Nephron progenitor cell (in vitro differentiated cells): ENCODE results near the gene ZNF575.

Experiments used
- DNase-seq: peaks from one replicate; pipeline ENCODE4 v3.0.0; 2021
- H3K27ac Mint-ChIP-seq: 2 replicates; pipeline ENCODE4 v1.8.0; 2021; ENCODE audit warnings: mild to moderate bottlenecking, moderate library complexity, mixed read lengths
- H3K27me3 Mint-ChIP-seq: 2 replicates; pipeline ENCODE4 v1.8.0; 2021; ENCODE audit warnings: mild to moderate bottlenecking, low read depth, mixed read lengths; ENCODE audit not compliant: poor library complexity
- H3K36me3 Mint-ChIP-seq: 2 replicates; pipeline ENCODE4 v1.8.0; 2021; ENCODE audit warnings: low read depth, mixed read lengths
- H3K4me1 Mint-ChIP-seq: 2 replicates; pipeline ENCODE4 v1.8.0; 2021; ENCODE audit warnings: mixed read lengths
- H3K4me3 Mint-ChIP-seq: 2 replicates; pipeline ENCODE4 v1.8.0; 2021; ENCODE audit warnings: mild to moderate bottlenecking, moderate library complexity, mixed read lengths
- H3K9me3 Mint-ChIP-seq: 2 replicates; pipeline ENCODE4 v1.8.0; 2021; ENCODE audit warnings: mild to moderate bottlenecking, moderate library complexity, mixed read lengths
- CTCF ChIP-seq: fragments of 200-600 bp; sonication (generic); IDR thresholded peaks from 2 replicates; pipeline ENCODE4 v1.5.0; 2021; ENCODE audit warnings: antibody characterized with exemption

The ZNF575 gene

GRCh38 chr19:43532962-43533545, at the start of gene ZNF575:
Gene ZNF575, plus strand, starts transcription at chr19:43533188. Its CDS starts 1,235 bp downstream, at chr19:43534423.
- H3K36me3 Mint-ChIP-seq = peaks cover 23% of the 10 kb centered on the region
- peak within 1 kb of the TSS; percentile 98 for H3K27ac Mint-ChIP-seq
- peak; percentile 91 for DNase-seq
- no peak for TF ChIP-seq CTCF
- no peaks in the 10 kb centered on the region for H3K9me3 Mint-ChIP-seq
- peaks cover 37% of the 10 kb centered on the region for H3K4me1 Mint-ChIP-seq
- peak within 1 kb of the TSS; percentile 86 for H3K4me3 Mint-ChIP-seq
- H3K27me3 Mint-ChIP-seq = peaks cover 2% of the 10 kb centered on the region

- Mint-ChIP-seq H3K27me3 (peaks cover 6% of the 10 kb centered on the region), H3K27ac (no peak overlapping the region), H3K4me1 (peaks cover 5% of the 10 kb centered on the region), H3K4me3 (no peak overlapping the region), H3K36me3 (peaks cover 1% of the 10 kb centered on the region), H3K9me3 (no peaks in the 10 kb centered on the region)
- TF ChIP-seq CTCF = no peak
- no peak for DNase-seq
These were observed 49.7 kb upstream of the ZNF575 start for GRCh38 chr19:43483281-43483680.

GRCh38 chr19:43485951-43486350, 47.0 kb upstream of the ZNF575 start:
- Mint-ChIP-seq H3K4me3 (no peak overlapping the region), H3K36me3 (peaks cover 6% of the 10 kb centered on the region), H3K27ac (no peak overlapping the region), H3K4me1 (peaks cover 18% of the 10 kb centered on the region), H3K27me3 (peaks cover 6% of the 10 kb centered on the region), H3K9me3 (no peaks in the 10 kb centered on the region)
- no peak for TF ChIP-seq CTCF
- no peak for DNase-seq

GRCh38 chr19:43486412-43486811, 46.6 kb upstream of the ZNF575 start:
- Mint-ChIP-seq H3K4me1 (peaks cover 18% of the 10 kb centered on the region), H3K27ac (no peak overlapping the region), H3K36me3 (peaks cover 6% of the 10 kb centered on the region), H3K27me3 (peaks cover 6% of the 10 kb centered on the region), H3K9me3 (no peaks in the 10 kb centered on the region), H3K4me3 (no peak overlapping the region)
- DNase-seq = no peak
- no peak for TF ChIP-seq CTCF

- no peaks in the 10 kb centered on the region for H3K9me3 Mint-ChIP-seq
- H3K27ac Mint-ChIP-seq = no peak overlapping the region
- peaks cover 18% of the 10 kb centered on the region for H3K4me1 Mint-ChIP-seq
- H3K36me3 Mint-ChIP-seq = peaks cover 6% of the 10 kb centered on the region
- peaks cover 6% of the 10 kb centered on the region for H3K27me3 Mint-ChIP-seq
- no peak for DNase-seq
- H3K4me3 Mint-ChIP-seq = no peak overlapping the region
- TF ChIP-seq CTCF = no peak
These were observed 44.8 kb upstream of the ZNF575 start for GRCh38 chr19:43488179-43488578.

- no peak overlapping the region for H3K4me3 Mint-ChIP-seq
- TF ChIP-seq CTCF = no peak
- no peak for DNase-seq
- H3K27ac Mint-ChIP-seq = peak overlapping the region; percentile 80
- peaks cover 18% of the 10 kb centered on the region for H3K4me1 Mint-ChIP-seq
- H3K36me3 Mint-ChIP-seq = peaks cover 6% of the 10 kb centered on the region
- peaks cover 6% of the 10 kb centered on the region for H3K27me3 Mint-ChIP-seq
- H3K9me3 Mint-ChIP-seq = no peaks in the 10 kb centered on the region
These were observed 43.7 kb upstream of the ZNF575 start for GRCh38 chr19:43489310-43489709.
